ENCODE measurements around the gene ABCA2. TPM values are rescaled to one million over a fixed set of nuclear protein-coding genes. Genes with fewer than 3 reads are reported as not detected.

Gene ABCA2
- total and polyA plus RNA-seq, 2 experiments from 2014 or later = 7.0 to 16.0 TPM

DNA sequence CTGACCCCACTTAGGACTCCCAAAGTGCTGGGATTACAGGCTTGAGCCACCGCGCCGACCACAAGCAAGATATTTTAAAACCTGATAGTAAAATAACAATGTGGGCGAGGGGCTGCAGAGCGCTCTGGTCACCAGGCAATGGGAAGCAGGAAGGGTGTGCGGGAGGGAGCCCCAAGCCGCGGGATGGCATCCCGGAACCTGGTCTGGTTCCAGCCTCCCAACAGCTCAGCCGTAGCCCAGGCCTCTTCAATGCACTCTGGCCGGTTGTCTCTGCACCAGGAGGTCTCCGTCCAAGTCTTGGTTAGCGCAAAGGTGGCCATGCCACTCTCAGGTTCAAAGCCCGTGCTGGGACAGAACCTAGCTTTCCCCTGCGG, 48.6 kb upstream of the ABCA2 start (continued):
- TF ChIP-seq EZH2 (IDR thresholded peaks at IDR 0.05; ENCODE audit: low read depth, unreplicated experiment) (no peak), NANOG (IDR thresholded peaks at IDR 0.05; ENCODE audit: borderline replicate concordance) (no peak), ZNF462 (CRISPR knock-in tag; IDR thresholded peaks at IDR 0.05) (no peak)

- H3K4me1 Mint-ChIP-seq = peaks cover 22% of the 10 kb centered on the region
- peaks cover 40% of the 10 kb centered on the region for H3K27me3 ChIP-seq (ENCODE audit: insufficient read depth)
- no peaks in the 10 kb centered on the region for H3K79me2 ChIP-seq (replicated peaks; ENCODE audit: insufficient read depth)
- no peaks in the 10 kb centered on the region for H3K36me3 ChIP-seq (ENCODE audit: insufficient read depth)
- no peak overlapping the region for H3K27ac ChIP-seq (ENCODE audit: low read depth)
- H3K4me3 ChIP-seq = no peak overlapping the region
- H3K4me2 ChIP-seq = no peak overlapping the region
- H3F3A ChIP-seq (replicated peaks; ENCODE audit: low read depth) = peaks cover 33% of the 10 kb centered on the region
- H3K36me3 Mint-ChIP-seq (ENCODE audit: low read depth) = no peaks in the 10 kb centered on the region; the same call in 2 of the 3 replicates
- no peaks in the 10 kb centered on the region; the same call in 2 of the 3 replicates for H3K9me3 Mint-ChIP-seq
- ATAC-seq = no peak
- peak overlapping the region; percentile 38; the same call in 1 of the 2 replicates for H3K27ac Mint-ChIP-seq
- H3K9me2 ChIP-seq (ENCODE audit: insufficient read depth) = no peaks in the 10 kb centered on the region
- no peak overlapping the region for H2AFZ ChIP-seq
- peaks cover 50% of the 10 kb centered on the region for H3K27me3 Mint-ChIP-seq (ENCODE audit: insufficient read depth, low read depth, poor library complexity)
- no peak overlapping the region for H3K4me3 Mint-ChIP-seq
- peaks cover 29% of the 10 kb centered on the region for H3K4me1 ChIP-seq (ENCODE audit: insufficient read depth)
- H4K20me1 ChIP-seq (replicated peaks; ENCODE audit: insufficient read depth) = 0 out of 2 replicates have a peak, but pooled peaks cover 6% of the 10 kb centered on the region
- peak; percentile 62 for DNase-seq (ENCODE audit: low spot score)
- no peak for TF ChIP-seq CREB1 (CRISPR knock-in tag; IDR thresholded peaks at IDR 0.05; ENCODE audit: low read depth)
- TF ChIP-seq, protein P1, sequence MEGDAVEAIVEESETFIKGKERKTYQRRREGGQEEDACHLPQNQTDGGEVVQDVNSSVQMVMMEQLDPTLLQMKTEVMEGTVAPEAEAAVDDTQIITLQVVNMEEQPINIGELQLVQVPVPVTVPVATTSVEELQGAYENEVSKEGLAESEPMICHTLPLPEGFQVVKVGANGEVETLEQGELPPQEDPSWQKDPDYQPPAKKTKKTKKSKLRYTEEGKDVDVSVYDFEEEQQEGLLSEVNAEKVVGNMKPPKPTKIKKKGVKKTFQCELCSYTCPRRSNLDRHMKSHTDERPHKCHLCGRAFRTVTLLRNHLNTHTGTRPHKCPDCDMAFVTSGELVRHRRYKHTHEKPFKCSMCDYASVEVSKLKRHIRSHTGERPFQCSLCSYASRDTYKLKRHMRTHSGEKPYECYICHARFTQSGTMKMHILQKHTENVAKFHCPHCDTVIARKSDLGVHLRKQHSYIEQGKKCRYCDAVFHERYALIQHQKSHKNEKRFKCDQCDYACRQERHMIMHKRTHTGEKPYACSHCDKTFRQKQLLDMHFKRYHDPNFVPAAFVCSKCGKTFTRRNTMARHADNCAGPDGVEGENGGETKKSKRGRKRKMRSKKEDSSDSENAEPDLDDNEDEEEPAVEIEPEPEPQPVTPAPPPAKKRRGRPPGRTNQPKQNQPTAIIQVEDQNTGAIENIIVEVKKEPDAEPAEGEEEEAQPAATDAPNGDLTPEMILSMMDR (conservative IDR thresholded peaks at IDR 0.05; ENCODE audit: low read depth in 2 of 2) = no peak
- TF ChIP-seq STAT1 (IDR thresholded peaks at IDR 0.05; ENCODE audit: unreplicated experiment) = no peak
- no peak for TF ChIP-seq NANOG (IDR thresholded peaks at IDR 0.05; ENCODE audit: borderline replicate concordance)
- TF ChIP-seq ZNF462 (CRISPR knock-in tag; IDR thresholded peaks at IDR 0.05) = no peak
- TF ChIP-seq EZH2phosphoT487 (IDR thresholded peaks at IDR 0.05; ENCODE audit: unreplicated experiment) = no peak
Measured at GRCh38 chr9:137075275-137075775, 47.3 kb upstream of the ABCA2 start.
